HG02870 (cell line): ENCODE results near the gene TBPL2.
"Not testable (repeated sequence)": the region's sequence is repeated elsewhere in the genome, so short reads cannot be mapped to it uniquely, and the experiment has no call there.

Source experiments
- ATAC-seq: cut with Tn5 transposase; IDR thresholded peaks from one replicate; pipeline ENCODE4 v1.9.1; 2021; ENCODE audit warnings: mild to moderate bottlenecking, moderate library complexity; ENCODE audit not compliant: unreplicated experiment

The TBPL2 gene

DNA sequence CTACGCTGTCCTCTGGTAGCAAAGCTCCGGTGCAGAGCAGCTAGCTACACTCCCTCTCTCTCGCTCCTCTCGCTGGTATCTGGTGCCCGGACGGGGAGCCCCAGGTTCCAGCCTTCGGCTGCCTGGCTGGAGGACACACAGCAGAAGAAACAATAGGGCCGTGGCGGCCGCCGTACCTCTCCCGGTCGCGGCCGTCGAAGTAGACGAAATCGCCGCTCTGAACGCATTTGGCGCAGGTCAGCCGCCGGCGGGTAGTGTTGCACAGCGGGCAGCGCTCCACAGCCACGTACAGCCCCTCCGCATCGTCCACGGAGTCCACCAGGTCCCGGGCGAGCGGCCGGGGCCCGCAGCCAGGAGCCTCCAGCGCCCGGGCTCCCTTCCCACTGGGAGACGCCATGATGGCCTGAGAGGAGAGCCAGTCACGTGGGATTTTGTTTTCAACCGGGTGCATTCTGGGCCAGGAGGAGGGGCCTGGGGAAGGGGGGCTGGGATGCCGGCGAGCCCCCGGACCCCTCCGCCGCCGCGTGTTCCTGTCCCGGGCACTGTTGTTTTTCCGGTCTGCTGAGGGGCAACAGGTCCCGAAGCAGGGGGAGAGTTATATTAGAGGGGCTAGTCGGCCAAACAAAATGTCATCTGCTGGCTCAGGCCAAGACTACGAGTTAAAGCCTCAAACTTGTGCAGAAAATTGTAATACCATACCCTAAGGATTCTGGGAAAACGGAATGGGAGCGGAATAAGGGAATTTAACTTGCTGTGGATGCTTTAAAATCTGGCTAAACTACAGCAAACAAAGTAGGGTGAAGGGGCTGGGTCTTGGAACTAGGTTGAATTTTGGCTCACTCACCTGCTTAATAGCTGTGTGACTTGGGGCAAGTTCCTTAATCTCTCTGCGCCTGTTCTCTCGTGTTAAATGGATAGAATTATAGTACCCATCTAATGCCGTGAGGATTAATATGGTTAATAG, 28.7 kb downstream of the TBPL2 start, which contains the start of gene ATG14:
TSS of gene ATG14 (minus strand) at position 405 of the 964 bp plus-strand sequence. CDS start at position 397, 8 bp downstream.
- ATAC-seq: peak; percentile 94

DNA sequence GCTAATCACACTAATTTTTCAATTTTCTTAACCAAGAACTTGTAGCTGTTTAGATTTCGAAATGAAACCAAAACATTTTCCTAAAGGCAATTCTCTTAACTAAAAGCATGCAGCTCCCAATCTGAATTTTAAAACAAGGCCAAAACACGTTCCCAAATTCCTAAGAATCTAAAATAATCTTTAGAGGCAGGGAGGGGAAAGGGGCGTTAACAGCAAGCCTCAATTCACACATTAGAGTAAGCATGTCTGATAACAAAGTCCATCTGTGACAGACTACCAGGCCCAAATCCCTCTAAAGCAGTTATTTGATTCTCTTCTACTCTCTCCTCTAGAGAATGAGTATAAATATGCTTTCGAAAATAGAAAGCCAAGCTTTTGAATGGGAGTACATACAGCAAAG, 29.5 kb downstream of the TBPL2 start:
- no peak for ATAC-seq

DNA sequence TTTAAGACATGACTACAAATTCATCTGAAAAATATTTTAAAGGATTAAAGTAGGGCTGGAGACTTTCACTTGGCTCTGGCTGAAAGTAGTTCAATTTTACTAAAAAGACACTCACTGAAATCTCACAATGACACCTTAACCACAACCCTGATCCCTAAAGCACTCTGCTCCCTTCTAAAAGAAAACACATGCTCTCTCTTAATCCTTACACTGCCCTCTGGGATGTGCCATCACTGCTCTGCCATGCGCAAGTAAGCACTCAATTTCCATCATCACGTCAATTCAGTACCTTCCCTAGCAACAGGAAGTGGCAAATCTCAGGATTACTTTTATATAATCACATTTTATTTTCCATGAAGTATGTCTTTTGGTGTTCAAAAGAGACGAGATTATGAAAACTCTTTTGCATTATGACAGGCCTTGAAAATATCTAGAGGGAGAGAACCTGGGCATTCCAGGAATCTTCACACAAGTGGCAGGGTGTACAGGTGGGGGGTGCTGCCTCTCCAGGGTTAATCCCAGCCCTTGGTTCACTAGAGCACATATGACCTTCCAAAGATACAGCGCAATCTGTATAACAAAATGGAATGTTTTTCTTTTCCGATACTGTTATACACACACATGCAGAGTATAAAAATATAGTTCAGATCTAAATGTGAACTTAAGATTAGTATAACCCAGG, 36.1 kb downstream of the TBPL2 start:
- no peak for ATAC-seq

DNA sequence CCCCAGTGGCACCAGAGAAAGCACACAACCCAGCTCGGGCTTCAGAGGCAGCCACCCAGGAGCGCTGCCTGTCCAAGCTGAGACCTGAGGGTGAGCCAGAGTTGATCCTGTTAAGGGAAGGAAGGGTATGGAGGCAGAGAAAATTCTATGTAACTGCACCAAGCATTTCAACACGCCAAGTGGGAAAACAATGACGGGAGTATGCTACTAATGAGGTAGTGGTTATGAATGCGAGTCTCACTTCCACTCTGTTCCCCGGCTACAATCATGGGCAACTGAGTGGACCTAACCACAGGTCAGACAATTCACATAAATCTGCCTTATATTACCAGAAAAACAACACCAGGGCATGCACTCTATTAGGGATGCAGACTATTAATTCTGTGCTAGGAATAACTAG, 38.7 kb downstream of the TBPL2 start:
- no peak for ATAC-seq

DNA sequence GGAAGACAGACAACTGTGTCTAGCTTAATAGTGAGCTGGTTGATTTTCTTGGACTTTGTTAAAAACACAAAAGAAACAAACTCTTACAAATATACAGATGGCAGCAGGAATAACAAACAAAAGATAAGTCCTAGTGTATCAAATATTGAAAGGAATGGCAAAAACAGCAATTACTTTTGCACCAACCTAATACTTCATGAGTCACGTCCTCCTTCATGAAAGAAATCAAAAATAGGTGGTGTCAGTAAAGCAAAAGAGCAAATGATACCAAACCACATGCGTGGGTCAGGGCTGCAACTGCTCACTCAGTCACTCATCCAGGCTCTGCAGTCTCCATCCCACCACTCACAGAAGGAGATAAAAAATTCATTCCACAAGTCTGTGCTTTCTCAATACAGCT, 40.6 kb downstream of the TBPL2 start:
- no peak for ATAC-seq

DNA sequence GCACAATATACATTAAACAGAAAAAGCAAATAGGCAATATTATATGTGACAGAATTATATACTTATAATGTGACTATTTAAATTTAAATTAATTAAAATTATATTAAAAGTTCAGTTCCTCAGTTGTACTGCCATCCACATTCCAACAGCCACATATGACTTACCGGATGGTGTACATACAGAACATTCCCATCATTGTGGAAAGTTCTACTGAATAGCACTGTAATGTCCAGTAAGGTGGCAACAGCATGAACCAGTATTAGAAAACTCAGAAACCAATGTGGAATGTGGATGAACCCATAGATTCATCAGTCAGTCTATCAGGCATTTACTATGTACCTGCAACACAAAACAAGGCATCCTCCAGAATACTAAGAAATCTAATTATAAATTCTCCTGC, 41.2 kb downstream of the TBPL2 start:
- ATAC-seq: no peak

DNA sequence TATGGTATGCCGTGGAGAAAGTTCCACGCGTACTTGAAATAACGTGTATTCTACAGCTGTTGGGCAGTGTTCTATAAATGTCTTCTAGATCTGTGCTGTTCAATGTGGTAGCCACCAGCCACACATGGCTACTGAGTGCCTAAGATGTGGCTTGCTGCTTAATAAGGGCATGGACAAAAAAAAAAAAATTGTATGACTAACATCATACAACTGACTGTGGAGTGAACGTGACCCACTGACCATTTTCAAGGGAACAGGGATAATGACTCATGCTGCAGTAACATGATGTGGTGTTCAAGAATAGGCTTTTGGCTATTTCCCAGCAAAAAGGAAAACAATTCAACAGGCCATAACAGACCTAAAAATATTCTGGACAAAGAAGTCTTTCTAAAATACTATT, 41.7 kb downstream of the TBPL2 start:
- no peak for ATAC-seq

DNA sequence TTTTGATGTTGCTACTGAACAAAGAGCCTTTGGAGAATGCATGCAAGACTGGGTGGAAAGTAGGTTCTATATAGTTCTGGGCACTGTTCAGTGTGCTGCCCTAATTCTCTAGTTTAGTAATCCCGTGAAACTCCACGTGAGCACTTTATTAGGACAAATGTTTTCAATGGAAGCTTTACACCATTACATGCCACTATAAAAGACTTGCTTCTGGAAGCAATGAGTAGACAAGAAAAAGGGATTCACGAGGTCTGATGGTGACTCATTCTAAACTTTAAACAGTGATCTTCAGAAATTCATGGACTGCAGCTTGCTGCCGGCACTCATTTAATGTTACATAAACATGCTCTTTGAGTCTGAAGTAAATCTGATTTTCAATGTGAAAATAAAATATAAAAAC, 51.1 kb downstream of the TBPL2 start:
- ATAC-seq: no peak

DNA sequence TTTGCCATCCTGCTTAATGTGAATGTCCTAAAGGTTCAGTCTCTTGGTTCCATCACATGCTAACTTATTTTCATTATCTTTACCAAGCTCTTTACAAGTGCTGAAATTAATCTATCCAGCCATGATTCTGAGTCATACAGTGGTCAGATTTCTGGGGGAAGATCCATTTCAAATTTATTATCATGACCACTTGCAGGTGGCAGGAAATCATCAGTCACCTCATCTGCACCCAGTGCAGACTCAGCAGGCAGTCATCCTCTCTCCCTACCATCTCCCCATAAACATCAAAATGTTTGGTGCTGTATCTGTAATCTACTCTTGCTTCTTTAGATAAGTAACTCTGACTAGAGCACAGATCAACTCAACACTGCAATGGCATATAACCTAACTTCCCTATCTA, 52.3 kb downstream of the TBPL2 start:
- no peak for ATAC-seq

DNA sequence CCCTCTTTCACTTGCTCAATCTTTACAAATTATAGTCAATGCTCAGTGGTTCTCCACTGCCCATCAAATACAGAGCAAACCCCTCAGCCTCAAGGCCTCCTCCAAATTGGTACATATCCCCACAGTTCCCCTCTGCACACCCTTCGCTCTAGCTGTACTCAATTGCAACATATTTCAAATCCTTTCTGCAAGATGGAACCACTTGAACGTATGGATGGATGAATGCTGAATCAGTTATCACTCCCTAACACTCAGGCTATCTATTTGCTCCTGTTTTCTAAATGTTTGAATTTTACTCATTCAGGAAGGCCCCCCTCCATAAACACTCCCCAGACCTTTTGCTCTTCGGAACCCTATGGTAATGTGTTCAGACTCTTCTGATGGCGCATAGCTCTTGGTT, 53.3 kb downstream of the TBPL2 start:
- no peak for ATAC-seq

DNA sequence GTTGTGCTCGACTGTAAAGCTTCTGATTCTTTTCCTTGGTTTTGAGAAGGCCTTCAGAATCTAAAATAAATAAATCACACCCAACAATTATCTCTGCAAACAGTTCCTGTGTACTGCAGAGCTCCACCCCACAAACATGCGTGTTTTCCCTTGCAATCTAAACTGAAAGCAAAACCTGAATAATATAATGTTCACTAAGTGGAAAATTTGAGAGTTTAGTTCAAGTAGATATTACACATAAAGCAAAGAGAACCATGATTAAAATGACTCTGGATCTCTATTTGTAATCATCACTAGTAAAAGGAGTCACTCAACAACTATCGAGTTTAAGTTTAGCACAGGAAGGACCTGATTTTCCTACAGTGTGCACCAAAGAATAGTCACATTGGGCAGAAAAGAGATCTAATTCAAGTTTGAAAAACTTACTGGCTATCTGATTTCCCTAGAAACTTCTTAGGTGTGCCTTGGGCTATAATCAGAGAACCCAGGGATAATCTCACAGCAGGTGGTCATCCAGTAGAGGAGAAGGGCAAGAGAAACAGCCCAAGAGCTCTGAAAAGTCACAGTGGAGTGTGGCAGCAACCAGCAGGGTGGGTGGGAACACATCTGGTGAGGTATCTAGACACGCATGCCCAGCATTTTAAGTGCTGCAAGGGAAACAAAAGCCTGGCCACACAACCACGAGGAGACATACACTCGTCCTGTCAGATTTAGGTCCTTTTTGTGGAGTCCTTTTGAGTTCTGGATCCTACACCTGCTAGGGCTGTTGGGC, 54.2 kb downstream of the TBPL2 start:
- no peak for ATAC-seq

DNA sequence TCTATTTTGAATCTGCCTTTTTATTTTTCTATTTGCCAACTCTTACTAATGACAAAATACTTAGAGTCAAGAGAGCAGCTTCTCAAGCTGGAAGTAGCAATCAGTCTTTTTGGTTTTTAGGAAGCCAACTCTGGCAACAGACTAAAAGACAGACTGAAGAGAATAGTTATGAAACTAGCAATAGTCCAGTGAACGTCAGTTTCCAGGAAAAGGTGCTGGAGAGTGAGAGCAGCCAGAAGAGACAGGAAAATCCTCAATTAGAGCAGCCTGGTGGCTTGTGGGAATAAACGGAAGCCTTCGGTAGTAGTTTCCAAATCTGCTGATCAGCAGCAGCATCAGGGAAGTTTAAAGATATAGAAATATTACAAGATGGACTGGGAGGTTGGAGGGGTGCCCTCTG, 55.9 kb downstream of the TBPL2 start:
- no peak for ATAC-seq

DNA sequence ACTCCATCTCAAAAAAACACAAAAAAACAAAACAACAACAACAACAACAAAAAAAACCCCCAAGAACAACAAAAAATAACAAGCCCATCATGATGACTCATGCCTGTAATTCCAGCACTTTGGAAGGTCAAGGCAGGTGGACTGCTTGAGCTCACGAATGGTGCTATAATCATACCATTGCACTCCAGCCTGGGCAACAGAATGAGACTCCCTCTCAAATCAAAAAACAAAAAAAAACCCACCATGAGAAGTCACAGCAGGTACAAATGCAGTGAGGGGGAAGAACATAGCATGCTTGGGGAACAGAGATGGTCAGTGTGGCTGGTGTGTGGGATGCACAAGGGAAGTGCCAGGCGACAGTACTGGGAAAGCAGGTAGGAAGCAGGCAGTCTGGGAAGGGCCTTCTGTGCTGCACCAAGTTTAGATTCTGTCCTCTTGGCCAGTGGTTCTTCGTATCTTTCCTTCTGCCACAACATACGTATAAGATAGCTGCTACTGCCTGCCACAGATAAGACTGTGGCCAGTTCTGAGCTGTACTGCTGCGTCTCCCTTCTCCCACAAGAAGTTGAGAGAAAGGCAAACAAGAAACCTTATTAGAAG, 56.8 kb downstream of the TBPL2 start:
- no peak for ATAC-seq

DNA sequence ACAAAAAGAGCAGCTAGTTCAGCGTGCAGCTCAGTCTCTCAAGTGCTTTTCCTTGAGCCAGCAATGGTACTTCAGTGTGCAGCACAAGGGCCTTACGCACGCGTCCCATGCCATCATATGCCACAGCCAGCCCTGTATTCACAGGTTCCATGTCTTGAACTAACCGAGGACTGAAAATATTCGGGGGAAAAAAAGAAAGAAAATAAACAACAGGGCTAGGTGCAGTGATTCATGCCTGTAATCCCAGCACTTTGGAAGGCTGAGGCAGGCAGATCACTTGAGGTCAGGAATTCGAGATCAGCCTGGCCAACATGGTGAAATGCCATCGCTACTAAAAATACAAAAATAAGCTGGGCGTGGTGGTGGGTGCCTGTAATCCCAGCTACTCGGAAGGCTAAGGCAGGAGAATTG, 57.4 kb downstream of the TBPL2 start:
- ATAC-seq: not testable (repeated sequence)

DNA sequence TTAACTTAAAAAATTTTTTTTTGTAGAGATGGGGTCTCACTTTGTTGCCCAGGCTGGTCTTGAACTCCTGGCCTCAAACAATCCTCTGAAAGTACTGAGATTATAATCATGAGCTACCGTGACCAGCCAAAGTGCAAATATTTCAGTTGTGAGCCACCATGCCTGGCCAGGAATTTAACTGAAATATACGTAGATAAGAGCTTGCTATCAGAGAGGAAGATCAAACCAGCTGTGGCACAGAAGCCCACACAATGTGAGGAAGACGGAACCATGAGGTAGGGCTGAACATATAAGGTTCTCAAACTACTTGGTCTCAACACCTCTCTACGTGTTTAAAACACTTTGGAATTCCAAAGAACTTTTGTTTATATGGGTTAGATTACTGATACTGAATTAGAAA, 57.9 kb downstream of the TBPL2 start:
- no peak for ATAC-seq

DNA sequence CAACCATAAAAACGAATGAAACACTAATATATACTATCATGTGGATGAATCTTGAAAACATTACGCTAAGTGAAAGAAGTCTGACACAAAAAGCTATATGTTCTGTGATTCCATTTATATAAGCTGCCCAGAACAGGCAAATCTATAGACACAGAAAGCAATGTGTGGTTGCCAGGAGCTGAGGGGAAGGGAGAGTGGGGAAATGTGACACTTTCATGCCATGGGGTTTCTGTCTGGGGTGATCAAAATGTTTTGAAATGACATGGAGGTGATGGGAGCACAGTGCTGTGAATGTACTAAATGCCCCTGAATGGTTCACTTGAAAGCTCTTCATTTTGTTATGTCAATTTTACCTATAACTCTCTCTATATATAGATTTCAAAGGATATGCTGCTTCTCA, 58.9 kb downstream of the TBPL2 start:
- ATAC-seq: no peak

DNA sequence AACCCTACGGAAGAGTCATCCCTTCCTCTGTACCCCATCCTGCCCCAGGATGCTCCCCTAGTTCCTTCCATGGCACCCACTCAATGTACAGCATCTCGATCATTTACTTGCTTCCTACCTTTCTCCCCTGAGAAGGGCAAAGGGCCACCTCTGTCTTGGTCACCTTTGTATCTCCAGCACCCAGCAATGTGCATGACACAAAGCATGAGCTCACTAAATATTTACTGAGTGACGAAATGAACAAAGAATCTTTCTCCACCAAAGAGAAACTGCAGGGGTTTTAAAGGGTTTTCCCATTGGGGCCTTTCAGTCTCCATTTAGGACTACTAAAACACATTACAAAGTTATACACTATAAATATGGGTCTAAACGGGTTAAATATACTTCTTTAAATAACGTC, 59.4 kb downstream of the TBPL2 start:
- no peak for ATAC-seq

DNA sequence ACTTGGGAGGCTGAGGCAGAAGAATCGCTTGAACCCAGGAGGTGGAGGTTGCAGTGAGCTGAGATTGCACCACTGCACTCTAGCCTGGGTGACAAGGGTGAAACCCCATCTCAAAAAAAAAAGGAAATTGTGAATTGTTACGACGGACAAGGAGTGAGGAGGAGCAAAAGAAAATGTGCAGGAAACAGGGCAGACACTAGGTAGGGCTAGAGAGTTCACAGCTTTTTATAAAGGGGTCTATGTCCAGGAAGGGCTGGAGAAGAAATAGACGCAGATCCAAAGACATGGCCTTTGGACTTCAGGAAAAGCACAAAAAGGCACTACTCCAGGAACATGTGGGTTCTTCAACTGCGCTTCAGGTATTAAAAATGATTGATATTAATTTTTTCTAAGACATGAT, 63.2 kb downstream of the TBPL2 start:
- no peak for ATAC-seq

DNA sequence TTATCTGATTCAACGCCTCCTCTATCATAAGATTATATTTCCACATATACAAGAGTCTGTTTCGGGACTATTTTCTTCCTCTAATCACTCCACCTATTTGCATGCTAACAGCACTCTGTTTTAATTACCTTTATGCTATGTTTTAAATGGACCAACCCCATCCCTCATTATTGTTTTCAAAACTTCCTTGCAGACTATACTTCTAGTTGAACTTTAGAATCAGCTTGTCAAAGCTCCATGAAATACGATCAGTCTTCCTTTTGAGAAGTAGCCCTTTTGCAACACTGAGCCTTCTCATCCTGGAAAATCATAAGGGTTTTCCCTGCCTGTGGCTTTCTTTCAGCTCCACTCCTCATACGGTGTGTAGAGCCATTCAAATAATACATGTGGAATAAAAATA, 65.6 kb downstream of the TBPL2 start:
- ATAC-seq: no peak

DNA sequence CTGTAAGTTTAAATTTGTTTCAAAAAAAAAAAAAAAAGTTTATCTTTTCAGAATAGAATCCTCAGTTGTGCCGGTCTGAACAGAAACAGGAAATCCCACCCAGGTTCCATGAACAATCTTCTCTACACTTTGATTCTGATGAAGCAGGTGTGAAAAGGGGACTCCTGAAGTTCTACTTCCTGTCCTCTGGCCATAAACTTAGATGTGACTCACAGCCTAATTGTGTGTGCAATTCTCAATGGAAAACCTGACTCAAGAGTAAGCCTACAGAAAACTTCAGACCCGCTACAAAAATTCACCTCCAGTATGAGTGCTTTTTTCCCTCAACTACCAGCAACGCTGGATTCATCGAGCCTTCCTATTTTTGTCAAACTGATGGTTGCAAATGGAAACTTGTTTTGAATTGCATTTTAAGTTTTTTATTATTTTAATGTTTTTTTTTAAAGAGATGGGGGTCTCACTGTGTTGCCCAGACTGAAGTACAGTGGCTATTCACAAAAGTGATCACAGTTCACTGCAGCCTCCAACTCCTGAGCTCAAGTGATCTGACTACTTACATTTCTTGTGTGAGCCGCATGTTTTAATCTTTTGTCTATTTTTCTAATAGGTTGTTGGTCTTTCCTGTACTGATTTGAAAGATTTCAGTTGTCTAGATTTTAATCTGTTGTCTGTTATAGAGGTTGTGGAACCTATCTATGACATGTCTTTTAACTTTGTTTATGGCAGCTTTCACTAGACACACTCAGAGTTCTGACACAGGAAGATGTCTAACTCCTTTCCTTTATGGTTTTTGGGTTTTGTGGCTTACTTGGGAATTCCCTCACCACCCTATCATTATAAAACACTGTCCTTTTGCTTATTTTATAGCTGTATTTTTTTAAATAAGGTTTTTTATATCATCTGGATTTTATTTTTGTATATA, 66.4 kb downstream of the TBPL2 start:
- ATAC-seq: peak; percentile 72
